BJ (cell line): Measurements from ENCODE around the gene PATJ. TPM values are rescaled to one million over a fixed set of nuclear protein-coding genes. Genes with fewer than 3 reads are reported as not detected.
"Not testable (repeated sequence)": the region's sequence is repeated elsewhere in the genome, so short reads cannot be mapped to it uniquely, and the experiment has no call there.

Experiments used
- CTCF ChIA-PET: fragments of 350-600 bp; formaldehyde crosslinking; extraction: SDS; loops from one replicate; lab custom pipeline; 2021; ENCODE audit warnings: antibody characterized with exemption, inconsistent platforms; lab: Yijun Ruan, JAX
- POLR2A ChIA-PET: fragments of 300-600 bp; sonication (Branson Sonifier 250); formaldehyde crosslinking; extraction: SDS; loops from one replicate; lab custom pipeline; 2021; ENCODE audit warnings: antibody characterized with exemption; lab: Charles Lee
- DNase-seq: peaks from one replicate; pipeline ENCODE4 v3.0.0-alpha.2; 2011; ENCODE audit warnings: low read depth
- H3K27me3 ChIP-seq: 2 replicates; pipeline ENCODE4 v1.6.0; 2011; ENCODE audit warnings: low read length; ENCODE audit not compliant: control insufficient read depth, insufficient read depth
- H3K36me3 ChIP-seq: 2 replicates; pipeline ENCODE4 v1.5.1; 2011; ENCODE audit warnings: low read length; ENCODE audit not compliant: control insufficient read depth, insufficient read depth
- H3K4me3 ChIP-seq: 2 replicates; pipeline ENCODE4 v1.5.1; 2011; ENCODE audit warnings: low read depth, mild to moderate bottlenecking, control low read depth, low read length
- polyA plus RNA-seq: library from polyadenylated mRNA; depleted of rRNA; stranded (reverse); fragments of >200 nt; gene quantifications from 2 replicates; pipeline ENCODE4 v1.2.3, GENCODE V29; 2011
- TF ChIP-seq, protein P1 (sequence below): IDR thresholded peaks from 2 replicates; pipeline ENCODE4 v1.5.1; 2011; ENCODE audit warnings: low read depth, mild to moderate bottlenecking, control low read depth, inconsistent platforms, low read length, moderate library complexity; ENCODE audit not compliant: insufficient read depth

PATJ gene
- polyA plus RNA-seq, 1 experiment, result 3.0 TPM

- Histone ChIP-seq H3K36me3 (no peaks in the 10 kb centered on the region), H3K27me3 (no peaks in the 10 kb centered on the region), H3K4me3 (no peak overlapping the region)
- TF ChIP-seq, protein P1, sequence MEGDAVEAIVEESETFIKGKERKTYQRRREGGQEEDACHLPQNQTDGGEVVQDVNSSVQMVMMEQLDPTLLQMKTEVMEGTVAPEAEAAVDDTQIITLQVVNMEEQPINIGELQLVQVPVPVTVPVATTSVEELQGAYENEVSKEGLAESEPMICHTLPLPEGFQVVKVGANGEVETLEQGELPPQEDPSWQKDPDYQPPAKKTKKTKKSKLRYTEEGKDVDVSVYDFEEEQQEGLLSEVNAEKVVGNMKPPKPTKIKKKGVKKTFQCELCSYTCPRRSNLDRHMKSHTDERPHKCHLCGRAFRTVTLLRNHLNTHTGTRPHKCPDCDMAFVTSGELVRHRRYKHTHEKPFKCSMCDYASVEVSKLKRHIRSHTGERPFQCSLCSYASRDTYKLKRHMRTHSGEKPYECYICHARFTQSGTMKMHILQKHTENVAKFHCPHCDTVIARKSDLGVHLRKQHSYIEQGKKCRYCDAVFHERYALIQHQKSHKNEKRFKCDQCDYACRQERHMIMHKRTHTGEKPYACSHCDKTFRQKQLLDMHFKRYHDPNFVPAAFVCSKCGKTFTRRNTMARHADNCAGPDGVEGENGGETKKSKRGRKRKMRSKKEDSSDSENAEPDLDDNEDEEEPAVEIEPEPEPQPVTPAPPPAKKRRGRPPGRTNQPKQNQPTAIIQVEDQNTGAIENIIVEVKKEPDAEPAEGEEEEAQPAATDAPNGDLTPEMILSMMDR, result no peak
- POLR2A ChIA-PET, result no interaction called here
- DNase-seq, result no peak
- CTCF ChIA-PET, result no interaction called here
Measured at GRCh38 chr1:61942856-61943255, 200.6 kb downstream of the PATJ start.

DNA sequence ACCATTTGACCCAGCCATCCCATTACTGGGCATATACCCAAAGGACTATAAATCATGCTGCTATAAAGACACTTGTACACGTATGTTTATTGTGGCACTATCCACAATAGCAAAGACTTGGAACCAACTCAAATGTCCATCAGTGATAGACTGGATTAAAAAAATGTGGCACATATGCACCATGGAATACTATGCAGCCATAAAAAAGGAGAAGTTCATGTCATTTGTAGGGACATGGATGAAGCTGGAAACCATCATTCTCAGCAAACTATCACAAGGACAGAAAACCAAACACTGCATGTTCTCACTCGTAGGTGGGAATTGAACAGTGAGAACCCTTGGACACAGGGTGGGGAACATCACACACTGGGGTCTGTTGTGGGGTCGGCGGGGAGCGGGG is 206.4 kb downstream of the PATJ start:
- H3K27me3 ChIP-seq, CTCF ChIA-PET, DNase-seq, POLR2A ChIA-PET, H3K4me3 ChIP-seq, H3K36me3 ChIP-seq: not testable (repeated sequence)

DNA sequence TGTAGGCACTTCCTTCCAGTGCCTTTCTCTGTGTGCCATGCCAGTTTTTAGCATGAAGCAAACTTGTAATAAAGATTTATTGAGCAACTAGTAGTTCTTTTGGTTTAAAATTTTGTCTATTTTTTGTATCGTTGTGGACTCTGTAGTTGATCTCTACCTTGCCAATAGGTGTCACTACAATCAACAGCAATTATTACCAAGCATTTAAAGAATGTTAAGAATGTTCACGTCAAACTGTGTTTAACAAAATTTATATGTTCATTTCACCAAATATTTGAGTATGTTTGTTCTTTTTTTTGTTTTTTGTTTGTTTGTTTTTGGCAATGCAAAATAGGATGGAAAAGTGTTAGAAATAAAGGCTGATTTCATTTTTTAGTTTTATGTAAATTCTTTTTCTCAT is 208.1 kb downstream of the PATJ start:
- Histone ChIP-seq H3K27me3 (no peaks in the 10 kb centered on the region), H3K4me3 (no peak overlapping the region), H3K36me3 (no peaks in the 10 kb centered on the region)
- POLR2A ChIA-PET, result no interaction called here
- DNase-seq, result no peak
- CTCF ChIA-PET, result interaction anchor here (1.4 kb wide), 1 partner anchor 14 kb away, joined by 4 read pairs; no protein-coding TSS in a partner anchor
- TF ChIP-seq, protein P1, result no peak

GRCh38 chr1:61951731-61952580 is 209.7 kb downstream of the PATJ start:
- DNase-seq, result no peak
- TF ChIP-seq, protein P1, result no peak
- no peak overlapping the region for H3K4me3 ChIP-seq
- ChIA-PET CTCF (interaction anchor here (0.6 to 1.4 kb wide), 2 partner anchors 12 to 180 kb away, joined by 4 read pairs; no protein-coding TSS in a partner anchor), POLR2A (no interaction called here)
- no peaks in the 10 kb centered on the region for H3K36me3 ChIP-seq
- no peaks in the 10 kb centered on the region for H3K27me3 ChIP-seq

DNA sequence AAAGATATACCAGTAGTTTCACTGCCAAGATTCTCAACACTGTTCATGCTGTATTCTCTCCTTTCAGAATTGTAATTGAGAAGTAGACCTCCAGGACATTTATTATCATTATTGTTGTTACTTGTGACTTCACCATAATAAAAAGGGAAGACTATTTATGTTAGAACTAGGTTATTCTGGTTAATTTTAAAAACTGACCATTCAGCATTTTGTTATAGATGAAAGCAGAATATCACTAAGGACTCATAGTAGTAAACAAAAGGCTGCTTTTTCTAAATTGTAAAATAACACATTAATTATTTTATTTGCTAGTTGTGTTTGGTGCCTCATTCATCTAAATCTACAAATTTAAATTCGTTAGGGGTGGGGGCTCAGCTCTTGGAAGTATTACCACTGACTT is 210.4 kb downstream of the PATJ start:
- CTCF ChIA-PET, result no interaction called here
- POLR2A ChIA-PET, result no interaction called here
- Histone ChIP-seq H3K36me3 (no peaks in the 10 kb centered on the region), H3K4me3 (no peak overlapping the region), H3K27me3 (no peaks in the 10 kb centered on the region)
- no peak for DNase-seq
- TF ChIP-seq, protein P1, result no peak
